NK-92 (cell line): ENCODE measurements around the gene KCP.
"Not testable (repeated sequence)": the region's sequence is repeated elsewhere in the genome, so short reads cannot be mapped to it uniquely, and the experiment has no call there.

Source experiments
- DNase-seq: peaks from one replicate; lab custom pipeline; 2025; ENCODE audit not compliant: unreplicated experiment; lab: John Stamatoyannopoulos, UW

The KCP gene

DNA sequence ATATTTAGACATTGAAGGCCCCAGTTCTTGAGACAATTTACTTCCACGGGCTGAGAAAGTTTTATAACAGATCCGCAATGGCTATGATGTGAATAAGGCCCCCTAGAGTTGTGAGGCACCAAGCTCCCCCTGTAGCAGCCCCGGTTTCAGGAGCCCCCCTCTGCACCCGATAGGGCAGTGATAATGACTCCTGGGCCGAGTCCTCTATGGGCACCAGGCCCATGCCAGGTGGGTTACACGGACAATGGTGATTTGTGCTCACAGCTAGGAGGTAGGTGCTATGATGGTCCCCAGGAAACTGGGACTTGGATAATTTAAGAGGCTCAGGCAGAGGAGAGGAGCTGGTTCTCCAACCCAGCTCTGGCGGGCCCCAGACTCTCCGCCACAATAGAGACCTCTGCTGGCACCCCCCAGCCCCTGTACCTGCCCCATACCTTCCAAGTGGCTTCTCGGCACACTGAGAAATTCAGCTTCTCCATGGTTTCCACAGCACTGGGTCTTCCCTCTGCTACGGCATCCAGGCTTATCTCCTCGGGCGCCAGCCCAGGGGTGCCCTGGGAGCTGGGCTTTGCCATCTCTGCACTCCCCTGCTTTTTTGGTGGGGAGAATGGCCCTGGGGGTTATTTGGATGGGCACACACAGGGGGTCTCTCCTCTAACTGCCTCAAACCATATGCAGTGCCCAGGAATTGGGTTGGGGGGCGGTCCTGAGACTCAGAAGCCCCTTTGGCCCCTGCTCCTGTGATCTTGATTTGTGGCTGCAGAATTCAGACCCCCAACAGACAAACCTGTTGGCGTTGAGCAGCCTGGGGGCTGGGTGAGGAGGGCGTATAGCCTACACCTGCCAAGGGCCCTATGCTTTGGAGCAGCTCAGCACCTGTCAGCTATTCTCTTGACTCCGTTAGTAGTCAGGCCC is 12.2 kb upstream of the KCP start:
- no peak for DNase-seq

- DNase-seq: no peak
Measured at GRCh38 chr7:128921866-128922440, 11.4 kb upstream of the KCP start.

DNA sequence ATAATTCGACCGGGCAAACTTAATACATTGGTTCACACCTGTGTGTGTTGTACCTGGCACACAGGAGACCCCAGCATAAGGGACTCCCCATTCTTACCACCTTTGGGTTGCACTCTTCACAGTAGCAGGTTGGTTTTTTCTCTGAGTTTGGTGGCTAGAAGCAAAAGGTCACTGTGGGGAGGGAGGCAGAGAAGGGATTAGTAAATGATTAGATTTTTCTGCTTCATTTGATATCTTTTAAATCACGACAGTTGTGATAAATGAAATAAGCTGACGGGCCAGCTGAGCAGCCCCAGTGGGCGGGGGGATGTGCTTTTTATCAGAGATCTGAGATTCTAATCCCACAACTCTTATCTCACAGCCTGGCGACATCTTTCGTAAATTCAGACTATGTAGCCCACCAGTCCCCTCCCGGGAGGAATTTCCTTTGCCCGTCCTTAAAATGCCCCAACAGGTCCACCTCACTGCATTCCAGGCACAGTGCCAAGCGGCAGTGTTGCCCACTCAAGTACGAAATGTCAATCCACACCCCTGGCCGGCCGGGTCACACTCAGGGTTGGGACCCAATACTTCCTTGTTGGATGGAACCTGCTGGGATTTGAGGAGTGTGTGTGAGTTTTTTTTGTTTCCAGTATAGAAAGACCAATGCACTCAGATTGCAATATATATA is 10.5 kb upstream of the KCP start:
- DNase-seq: no peak

DNA sequence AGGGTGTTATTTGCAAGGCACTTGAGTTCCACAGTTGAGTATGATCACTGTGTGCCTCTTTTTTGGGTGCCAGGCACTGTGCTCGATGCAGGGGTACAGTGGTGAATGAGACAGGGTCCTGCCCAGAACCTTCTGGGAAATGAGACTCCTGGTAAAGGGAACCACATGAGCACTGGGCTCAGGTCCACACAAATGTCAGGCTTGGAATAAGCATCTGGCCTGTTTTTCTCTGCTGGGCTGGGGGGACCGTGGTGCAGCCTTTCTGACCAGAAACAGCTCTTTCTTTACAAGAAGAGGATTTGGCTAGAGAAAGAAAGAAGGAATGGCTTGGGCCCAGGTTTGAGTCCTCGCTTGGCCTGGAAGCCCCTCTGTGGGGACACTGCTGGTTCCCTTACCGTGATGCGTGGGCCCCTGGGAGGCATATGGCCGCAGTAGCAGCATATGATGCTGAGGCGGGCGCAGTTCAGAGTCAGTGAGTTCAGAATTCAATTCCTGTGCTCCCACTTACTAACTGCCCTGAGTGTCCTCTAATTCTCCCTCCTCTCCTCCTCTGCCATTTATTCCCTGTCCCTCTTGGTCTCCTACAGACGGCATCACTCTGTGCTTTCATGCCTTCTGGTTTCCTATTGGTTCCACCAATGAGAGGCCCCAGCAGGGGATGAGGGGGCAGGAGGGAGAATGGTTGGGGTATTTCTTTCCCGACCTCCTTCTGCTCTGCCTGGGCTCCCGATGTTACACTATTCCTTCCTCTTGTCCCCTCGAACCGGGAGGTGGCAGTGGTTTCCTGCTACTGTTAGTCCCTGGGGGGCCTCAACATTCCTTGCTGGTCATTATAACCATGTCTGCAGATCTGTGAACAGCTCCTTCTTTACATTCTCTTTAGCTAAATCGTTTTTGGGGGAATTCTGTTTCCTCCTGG is 9.6 kb upstream of the KCP start:
- DNase-seq: no peak

DNA sequence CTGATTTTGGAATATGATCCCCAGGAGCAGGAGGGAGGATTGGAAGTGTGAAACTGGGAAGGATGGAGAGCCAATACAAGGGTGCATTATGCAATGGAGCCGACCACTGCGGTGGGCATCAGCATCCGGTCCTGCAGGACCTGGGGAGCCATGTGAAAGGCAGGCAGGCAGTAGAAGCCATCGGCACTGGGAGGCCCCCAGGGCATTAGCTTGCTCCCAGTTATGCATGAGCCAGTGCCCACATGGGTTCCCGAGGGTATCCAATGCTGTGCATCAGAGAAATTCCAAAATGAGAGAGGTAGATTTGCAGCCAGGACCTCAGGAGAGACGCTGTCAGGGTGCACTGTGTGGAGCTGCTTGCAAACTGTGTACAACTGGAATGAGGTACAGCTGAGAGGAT is 8.7 kb upstream of the KCP start:
- DNase-seq: no peak

DNA sequence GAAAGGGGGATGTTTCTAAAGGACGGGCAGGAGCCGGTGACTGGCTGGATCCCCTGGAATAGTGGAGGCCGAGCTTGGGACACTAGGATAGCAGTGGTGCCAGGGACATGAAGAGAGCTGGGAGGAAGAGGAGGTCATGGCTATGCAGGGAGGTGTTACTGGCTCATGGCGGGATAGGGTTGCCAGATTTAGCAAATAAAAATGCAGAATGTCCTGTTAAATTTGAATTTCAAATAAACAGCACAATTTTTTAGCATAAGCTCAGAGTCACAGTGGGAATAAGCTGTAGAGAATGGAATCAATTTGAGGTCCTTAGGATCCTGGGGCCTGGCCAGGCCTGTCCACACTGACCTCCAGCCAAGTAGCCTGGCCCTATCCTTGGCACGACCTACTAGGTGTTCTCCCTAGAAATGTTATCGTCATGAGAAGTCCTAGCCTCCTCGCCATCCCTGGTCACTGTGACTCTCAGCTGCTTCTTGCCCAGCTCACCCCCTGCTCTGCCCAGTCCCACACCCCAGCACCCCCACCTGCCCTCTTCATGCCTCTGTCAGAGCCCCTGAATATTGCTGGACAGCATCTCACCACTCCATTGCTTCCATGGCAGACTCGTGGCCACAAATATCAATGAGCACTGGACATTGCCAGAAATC is 7.6 kb upstream of the KCP start:
- DNase-seq: no peak

GRCh38 chr7:128917122-128917521 is 6.6 kb upstream of the KCP start:
- no peak for DNase-seq

DNA sequence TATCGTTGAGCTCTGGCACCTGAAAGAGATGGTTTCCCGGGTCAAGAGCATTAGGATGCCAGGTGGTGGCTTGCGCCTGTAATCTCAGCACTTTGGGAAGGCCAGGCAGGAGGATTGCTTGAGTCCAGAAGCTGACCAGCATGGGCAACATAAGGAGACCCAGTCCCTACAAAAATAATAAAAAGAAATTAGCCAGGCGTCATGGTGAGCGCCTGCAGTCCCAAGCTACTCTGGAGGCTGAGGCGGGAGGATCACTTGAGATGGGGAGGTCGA is 6.1 kb upstream of the KCP start:
- no peak for DNase-seq

DNA sequence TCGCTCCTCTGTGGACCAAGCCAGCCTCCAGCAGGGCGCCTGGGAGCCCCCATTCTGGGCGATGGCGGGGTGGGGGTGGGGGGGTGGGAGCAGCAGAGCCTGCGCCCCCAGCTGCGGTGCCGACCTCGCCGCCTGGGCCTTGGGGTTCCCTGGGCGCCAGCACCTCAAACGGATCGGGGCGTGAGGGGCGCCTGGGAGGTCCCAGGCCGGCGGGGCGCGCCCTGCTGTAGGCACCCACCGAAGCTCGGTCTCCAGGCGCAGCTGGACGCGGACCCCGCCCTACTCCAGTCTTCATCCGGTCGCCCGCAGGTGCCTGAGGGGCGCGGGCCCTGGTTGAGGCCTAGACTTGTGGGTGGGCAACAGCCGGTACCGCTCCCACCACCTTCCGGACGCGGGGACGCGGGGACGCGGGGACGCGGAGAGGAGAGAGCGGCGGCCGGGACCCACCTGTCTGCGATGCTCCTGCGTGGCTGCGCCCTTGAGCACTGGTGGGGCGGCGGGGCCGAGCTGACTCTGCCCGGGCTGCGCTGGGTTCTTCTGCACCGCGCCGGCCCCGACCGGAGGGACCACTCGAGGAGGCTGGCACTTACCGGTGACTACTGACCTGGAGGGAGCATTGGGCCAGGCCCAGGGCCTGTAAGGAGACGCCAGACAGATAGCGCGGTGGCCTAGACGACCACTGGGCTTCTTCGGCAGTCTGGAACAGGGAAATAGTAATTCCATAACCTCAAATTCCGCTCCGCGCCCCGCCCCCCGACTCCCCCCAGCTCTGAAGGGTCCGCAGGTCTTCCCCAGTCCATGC is 5.5 kb upstream of the KCP start:
- DNase-seq: no peak

DNA sequence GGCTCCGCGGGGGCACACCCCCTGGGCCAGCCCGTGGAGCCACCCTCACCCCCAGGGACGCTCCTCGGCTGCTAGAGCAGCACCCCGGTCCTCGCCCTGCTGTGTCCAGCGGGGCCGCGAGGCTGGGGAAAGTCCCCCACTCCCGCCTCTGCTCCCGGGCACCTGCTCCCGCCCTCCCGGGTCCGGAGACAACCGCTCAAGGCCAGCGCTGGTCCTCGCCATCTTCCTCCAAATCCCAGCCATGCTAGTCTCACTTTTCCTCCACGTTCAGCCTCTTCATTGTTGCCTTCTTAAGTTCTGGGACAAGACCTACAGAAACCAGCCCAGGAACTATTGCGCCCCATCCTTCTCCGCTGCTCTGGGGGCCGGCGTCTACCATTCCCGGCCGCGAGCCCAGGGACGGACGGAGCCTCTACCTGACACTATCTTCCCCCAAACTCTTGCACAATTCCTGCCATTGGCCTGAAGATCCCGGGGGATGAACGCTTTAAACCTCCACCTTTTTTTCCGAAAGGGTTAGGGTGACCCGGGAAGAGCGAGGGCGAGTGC is 4.8 kb upstream of the KCP start:
- no peak for DNase-seq

GRCh38 chr7:128914566-128915151 is 4.2 kb upstream of the KCP start:
- no peak for DNase-seq

DNA sequence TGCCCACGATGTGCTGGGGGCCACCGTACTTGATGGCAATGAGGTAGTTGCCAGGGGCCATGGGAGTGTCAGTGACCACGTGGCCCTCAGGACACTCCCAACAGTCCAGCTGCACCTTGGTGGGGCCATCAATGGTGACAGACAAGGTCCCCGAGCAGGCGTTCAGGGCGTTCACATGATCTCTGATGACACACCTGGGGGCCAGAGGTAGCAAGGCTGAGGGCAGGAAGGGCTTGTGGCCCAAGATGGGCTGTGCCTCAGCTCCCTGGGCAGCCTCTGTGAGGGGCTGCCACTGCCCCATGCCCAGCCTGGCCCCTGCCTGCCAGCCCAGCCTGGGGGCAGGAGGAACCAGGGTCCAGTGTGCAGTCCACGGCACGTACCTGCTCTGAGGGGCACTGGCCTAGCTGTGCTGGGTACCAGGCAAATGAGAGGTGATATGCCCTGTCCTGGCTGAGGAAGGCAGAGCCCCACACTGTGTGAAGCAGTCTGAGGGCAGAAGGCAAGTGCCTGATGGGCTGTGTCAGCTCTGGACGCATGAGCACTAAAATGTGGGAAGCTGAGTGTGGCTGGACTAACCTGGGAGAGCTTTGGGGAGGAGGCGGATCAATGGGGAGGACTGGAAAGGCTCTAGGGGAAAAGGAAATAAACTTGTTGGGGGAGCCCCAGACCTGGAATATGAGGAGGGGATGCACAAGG is 3.5 kb upstream of the KCP start:
- no peak for DNase-seq

- not testable (repeated sequence) for DNase-seq
Measured at GRCh38 chr7:128912709-128913495, 2.4 kb upstream of the KCP start.

DNA sequence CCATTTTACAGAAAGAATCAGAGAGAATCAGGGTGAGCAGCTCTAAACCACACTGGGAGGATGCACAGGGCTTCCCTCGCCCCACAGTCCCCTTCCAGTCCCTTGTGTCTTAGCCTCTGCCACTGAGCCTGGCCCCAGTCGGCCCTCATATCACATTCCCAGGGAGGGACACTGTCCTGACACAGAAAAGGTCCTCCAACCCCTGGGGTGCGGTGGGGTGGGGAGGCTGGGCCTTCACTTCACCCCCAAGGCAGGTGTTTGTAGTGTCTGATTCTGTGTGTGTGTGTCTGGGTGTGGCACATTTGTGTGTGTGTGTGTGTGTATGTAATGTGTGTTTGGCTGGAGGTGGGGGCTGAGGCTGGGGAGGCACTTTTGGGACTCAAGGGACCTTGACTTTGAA is 1.8 kb upstream of the KCP start:
- DNase-seq: no peak

GRCh38 chr7:128911423-128912031 is 1.0 kb upstream of the KCP start:
- DNase-seq: no peak

DNA sequence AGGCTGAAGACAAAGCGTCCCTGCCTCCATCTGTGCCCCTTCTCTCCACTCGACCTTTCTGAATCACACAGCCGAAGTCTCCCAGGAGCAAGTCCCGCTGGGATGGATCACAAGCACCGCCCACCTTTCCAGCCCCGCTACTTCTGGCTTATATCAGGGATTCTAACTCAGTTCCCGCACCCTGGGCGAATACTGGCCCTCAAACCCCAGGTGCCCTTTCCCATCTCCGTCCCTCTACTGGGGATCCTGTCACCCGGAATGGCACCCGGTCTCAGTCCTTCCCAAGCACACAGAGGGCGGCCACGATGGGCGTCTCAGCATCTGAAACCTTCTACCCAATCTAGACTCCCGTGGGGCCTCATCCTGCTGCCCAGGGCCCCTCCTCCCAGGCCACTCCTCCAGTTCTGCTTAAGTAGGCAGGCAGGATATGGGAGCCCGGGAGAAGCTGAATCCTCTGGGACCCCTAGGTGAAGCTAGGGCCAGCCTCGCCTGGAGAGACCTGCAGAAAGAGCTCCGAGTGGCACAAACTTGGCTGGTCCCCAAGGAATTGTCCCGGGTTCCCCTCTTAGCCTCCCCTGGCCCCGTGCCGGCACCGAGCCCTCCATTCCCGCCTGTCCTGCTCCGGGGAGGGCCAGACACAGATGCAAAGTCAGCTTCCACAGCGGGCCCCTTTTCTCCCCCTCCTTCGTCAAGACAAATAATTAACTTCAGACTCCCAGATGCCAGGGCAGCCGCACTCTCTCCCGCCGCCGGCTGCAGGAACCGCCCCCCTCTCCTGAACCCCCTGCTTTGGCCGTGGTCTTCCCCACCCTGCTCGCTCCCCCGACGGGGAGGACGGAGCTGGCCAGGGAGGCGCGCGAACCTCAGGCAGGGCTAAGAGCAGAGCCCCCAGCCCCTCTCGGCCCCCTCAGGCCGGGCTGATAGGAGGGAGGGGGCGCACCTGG is 612 bp downstream of the KCP start:
- DNase-seq: no peak
